Stimulated activated CD4-positive, alpha-beta T cell treated with anti-CD3 and anti-CD28 coated beads, Interleukin-12 subunit alpha, Interleukin-12 subunit beta, amount 100 ng/mL, for 24 hours (primary cell): ENCODE results near the gene CAAP1.
"Not testable (repeated sequence)": the region's sequence is repeated elsewhere in the genome, so short reads cannot be mapped to it uniquely, and the experiment has no call there.

Experiments
- DNase-seq, 2 experiments: peaks; one replicate each; pipeline ENCODE4 v3.0.0-alpha.2; 2020; ENCODE audit warnings: low read depth in 2 of 2

CAAP1 gene, protein sequence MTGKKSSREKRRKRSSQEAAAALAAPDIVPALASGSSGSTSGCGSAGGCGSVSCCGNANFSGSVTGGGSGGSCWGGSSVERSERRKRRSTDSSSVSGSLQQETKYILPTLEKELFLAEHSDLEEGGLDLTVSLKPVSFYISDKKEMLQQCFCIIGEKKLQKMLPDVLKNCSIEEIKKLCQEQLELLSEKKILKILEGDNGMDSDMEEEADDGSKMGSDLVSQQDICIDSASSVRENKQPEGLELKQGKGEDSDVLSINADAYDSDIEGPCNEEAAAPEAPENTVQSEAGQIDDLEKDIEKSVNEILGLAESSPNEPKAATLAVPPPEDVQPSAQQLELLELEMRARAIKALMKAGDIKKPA

DNA sequence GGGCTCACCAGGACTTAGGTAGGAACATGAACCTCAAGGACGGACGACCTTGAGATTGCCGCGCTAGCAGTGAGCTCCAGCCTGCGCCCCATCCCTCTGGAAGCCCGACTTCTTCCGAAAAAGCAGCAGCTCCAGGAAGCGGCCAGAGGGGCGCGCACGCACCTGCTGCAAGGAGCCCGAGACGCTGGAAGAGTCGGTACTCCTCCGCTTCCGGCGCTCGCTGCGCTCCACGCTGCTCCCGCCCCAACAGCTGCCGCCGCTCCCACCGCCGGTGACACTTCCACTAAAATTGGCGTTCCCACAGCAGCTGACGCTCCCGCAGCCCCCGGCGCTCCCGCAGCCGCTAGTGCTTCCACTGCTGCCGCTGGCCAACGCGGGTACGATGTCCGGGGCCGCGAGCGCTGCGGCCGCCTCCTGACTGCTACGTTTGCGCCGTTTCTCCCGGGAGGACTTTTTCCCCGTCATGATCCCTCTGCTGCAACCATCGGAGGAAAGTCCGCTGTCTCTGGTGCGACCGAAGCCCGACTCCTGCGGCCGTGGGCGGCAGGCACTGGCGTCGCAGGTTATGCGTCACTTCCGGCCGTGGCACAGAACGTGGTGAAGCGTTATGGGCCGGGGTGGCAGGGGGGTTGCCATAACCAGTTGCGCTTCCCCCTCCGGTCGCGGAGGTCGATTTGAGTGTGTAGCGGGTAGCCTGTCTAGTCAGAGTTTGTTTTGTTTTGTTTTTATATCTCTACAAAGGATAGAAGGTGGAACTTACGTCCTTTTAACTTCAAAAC, at the start of gene CAAP1:
TSS of gene CAAP1 (minus strand) at position 552 of the 779 bp plus-strand sequence. CDS start at position 465, 87 bp downstream.
- peak; percentile 87 to 90 for DNase-seq

DNA sequence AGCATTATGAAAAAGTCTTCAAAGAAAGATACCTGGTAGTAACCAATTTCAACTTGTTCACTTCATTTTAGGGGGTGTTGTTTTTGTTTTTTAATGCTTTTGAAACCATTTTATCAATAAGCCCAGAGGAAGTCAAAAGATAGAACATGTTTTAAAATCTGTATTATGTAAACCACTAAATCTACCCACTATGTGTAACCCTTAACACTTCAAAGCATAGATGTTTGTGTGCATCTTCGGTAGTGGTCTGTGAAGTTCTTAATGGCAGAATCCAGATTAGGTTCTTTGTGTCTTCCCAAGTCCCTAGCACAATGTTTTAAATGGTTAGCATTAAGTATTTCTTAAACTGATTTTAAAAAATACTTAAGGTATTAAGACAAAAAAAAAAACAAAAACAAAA, 48.2 kb upstream of the CAAP1 start:
- DNase-seq: no peak

DNA sequence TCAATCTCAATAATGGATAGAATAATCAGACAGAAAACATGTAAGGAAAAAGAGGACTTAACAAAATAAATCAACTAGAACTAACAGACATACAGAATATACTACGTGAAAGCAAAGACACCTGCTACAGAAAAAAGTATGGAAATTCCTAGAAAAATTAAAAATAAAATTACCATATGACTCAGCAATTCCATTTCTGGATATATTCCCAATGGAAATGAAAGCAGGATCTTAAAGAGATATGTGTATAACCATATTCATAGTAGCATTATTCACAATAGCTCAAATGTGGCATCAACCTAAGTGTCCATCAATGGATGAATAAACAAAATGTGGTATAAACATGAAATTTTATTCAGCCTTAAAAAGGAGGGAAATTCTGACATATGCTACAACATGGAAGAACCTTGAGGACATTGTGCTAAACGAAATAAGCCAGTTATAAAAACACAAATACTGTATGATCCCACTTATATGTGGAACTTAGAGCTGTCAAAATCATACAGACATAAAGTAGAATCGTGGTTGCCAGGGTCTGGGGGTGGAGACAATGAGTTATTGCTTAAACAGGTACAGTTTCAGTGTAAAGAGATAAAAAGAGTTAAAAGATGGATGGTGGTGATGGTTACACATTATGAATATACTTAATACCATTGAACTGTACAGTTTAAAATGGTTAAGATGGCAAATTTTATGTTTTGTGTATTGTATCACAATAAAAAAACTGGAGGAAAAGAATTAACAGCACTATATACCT, 47.5 kb upstream of the CAAP1 start:
- no peak for DNase-seq

DNA sequence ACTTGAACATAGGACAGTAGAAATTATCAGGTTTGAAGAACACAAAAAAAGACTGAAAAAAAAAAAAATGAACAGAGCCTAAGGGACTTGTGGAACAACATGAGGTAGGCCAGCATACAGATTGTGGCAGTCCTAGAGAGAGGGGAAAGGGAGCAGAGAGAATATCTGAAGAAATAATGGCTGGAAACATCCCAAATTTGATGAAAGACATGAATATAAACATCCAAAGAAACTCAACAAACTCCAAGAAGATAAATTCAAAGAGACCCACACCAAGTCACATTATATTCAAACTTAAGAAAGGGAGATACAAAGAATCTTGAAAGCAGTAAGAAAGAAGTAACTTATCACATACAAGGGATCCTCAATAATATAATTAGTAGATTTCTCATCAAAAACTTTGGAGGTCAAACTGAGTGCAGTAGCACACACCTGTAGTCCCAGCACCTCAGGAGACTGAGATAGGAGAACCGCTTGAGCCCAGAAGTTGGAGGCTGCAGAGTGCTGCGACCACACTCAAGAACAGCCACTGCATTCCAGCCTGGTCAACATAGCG, 45.3 kb upstream of the CAAP1 start:
- no peak for DNase-seq

DNA sequence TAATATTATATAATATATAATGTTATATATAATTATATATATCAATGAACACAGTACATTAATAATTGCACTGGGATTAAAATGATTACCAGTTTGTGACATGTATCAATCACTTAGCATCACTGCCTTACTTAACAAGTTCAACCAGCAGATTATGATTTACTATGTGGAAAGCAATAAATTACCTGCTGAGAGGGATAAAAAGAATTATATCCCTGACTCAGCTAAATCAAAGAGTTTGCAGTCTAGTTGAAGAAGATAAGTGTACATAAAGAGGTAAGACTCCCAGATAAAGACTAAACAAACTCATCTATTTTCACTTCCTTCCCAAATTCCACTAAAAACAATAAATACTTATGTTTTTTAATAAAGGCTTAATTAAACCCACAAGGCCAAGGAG, 43.2 kb upstream of the CAAP1 start:
- no peak for DNase-seq

DNA sequence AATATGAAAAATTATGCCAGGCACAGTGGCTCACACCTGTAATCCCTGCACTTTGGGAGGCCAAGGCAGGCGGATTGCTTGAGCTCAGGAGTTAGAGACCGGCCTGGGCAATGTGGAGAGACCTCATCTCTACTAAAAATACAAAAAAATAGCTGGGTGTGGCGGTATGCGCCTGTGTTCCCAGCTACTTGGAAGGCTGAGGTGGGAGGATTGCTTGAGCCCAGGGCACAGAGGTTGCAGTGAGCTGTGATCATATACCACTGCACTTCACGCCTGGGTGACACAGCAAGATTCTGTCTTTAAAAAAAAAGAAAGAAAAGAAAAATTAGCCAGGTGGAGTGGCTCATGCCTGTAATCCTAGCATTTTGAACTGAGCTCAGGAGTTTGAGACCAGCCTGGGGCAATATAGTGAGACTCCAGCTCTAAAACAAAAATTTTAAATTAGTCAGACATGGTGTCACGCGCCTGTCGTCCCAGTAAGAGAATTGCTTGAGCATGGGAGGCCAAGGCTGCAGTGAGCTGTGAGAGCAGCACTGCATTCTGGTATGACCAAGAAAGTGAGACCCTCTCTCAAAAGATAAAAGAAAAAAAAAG, 36.4 kb upstream of the CAAP1 start:
- DNase-seq: no peak

DNA sequence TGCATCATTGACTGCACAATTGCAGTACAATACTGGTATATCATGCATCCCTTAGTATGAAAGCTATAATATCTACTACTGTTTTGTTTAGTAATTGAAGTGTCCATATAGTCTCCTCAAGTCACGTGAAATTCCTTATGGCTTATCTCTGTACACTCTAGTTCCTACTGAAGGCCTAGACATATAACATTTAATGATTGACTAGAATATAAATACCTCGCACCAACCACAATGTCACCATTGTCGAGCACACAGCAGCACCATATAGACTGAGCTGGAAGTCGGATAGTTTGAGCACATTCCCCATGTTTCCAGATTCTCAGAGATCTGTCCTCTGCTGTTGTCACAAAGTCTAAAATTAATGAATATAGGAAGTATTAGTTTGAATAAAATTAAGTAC, 33.0 kb upstream of the CAAP1 start:
- DNase-seq: no peak

DNA sequence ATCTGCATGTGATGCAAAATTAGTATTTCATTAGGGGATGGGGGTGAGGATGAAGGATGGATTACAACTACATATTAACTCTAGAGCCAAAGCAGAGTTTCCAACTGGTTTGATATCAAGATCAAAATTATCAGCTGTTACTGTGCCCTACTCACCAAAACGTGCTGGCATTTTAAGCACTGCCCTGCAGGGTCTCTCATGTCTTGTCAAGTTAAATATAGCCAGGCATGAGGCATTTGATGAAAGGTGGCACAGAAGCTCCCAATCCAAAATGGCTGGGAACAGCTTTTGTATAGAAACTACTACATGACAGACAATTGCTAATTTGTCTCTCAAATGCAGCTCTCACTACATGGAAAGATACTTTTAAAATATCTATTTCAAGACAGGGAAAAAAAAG, 27.1 kb upstream of the CAAP1 start:
- no peak for DNase-seq

DNA sequence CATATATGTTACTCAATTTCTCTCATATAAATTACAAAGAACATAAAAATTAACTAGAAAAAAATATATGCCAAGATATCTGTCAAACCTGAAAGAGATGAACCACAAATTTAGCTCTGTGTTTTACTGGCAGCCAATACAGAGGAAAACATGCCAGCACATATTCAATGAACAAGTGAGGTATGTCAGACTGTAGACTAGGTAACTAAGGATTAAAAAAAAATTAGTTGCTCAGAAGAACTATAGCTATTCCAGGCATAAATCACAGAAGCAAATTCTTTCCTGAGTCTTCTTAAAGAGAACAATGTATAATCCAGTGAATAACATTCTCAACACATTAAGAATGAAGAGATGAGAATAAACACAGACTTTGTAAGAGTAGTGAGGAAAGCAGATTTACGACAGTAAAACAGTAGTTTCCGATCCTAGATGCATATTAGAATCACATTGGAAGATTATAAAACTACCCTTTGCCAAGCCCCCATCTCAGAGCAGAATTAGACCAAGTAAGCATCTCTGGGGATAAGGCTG, 20.6 kb upstream of the CAAP1 start:
- DNase-seq: no peak

DNA sequence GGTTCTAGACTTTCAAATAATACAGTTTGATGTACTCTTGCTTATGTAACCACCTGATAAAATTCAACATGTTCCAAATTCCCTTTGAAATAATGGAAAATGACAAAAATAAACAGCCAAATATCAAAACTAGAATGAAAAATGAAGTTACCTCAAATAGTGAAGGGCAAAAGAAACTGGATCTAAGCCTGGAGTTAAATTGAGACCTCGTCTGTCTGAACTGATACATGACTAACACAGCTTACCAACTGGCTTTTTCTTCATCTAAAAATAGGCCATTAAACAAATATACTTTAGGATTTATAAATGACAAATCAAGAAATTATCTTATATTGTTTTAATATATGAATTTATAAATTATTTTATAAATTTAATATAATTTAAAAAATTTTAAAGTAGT, 12.1 kb upstream of the CAAP1 start:
- DNase-seq: no peak

DNA sequence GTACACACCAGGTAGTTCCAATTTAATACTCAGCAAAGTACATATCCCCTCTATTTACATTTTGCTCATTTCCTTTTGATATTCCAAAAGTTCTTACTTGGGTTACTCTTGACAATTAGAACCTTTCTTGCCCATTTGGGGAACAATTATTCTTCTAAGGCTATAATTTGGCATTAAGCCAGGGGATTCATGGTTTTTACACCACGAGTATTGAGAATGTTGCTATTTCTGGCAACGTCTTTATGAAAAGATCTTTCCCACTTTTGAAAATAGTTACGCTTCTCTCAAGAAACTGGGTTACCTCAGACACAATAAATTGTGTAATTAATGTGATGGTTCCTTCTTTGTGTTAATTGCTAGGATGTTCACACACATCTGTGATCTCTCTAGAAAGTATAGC, 11.5 kb upstream of the CAAP1 start:
- DNase-seq: no peak

DNA sequence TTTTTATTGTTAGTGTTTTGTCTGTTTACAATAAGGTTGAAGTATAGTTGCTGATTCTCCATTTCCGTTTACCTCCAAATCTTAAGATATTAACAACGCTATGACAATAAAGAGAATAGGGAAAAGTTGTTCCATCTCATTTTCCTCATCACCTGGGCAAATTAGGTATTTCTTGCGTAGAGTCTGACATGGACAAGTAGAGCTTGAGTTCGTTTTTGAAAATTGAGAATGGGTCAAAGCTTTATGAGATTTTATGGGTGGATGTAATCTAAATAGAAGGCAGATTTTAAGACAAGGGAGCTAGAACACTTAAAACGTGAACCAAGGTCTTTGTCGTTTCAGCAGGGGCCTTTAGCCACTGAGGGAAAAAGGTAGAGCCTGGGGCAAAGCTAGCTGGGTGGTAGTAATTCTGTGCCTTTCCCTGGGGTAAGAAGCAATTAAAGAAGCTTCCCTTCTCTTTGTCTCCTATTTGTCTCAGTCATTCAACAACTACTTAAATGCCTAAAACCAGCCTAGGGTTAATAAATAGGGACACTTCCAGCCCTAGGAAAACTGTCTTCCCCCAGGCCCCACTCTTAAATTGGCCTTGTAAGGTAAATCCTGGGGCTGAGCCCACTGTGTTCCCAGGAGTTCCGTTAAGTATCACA, 551 bp upstream of the CAAP1 start:
- DNase-seq: no peak

DNA sequence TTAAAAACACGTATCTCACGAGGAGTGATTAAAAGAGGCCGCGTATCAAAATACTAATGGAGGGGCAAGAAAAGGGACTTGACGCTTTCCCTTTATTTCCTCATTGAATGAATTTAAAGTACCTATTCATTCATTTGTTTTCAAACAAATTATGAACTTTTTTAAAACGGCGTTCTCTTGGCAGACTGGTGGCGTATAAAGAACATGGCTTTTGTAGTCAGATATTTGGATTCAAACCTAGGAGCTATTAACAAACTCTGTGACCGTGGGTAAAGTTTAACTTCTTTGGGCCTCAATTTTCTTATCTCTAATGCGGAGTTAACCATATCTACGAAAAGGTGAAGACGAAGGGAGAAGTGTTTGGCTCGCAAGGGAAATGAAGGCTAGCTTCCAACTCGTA, 876 bp downstream of the CAAP1 start:
- DNase-seq: no peak

DNA sequence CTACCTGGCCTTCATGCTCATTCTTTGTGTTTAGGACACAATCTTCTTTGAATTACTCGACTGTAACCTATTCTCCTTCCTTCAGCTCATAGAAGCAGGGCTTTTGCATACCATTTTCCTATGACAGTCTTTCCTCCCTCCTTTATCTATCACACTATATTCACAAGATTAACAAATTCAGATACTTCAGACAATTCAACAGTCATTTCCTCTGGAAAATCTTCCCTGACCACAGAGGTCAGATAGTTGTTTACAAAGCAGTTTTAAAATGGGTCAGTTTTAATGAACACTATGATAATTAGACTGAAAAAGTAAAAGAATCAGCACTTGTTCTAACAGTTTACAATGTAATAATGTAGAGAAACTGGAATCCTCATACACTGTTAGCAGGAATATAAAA, 4.3 kb downstream of the CAAP1 start:
- DNase-seq: no peak

DNA sequence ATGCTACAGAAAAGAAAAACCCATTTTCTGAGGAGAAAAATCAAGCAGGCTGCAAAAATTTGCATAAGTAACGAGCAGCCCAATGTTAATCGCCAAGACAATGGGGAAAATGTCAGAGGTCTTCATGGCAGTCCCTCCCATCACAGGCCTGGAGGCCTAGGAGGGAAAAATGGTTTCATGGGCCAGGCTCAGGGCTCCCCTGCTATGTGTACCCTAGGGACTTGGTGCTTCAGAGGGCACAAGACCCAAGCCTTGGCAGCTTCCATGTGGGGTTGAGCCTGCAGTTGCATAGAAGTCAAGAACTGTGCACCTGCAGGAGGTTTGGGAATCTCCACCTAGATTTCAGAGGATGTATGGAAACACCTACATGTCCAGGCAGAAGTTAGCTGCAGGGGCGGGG, 10.4 kb downstream of the CAAP1 start:
- DNase-seq: no peak

DNA sequence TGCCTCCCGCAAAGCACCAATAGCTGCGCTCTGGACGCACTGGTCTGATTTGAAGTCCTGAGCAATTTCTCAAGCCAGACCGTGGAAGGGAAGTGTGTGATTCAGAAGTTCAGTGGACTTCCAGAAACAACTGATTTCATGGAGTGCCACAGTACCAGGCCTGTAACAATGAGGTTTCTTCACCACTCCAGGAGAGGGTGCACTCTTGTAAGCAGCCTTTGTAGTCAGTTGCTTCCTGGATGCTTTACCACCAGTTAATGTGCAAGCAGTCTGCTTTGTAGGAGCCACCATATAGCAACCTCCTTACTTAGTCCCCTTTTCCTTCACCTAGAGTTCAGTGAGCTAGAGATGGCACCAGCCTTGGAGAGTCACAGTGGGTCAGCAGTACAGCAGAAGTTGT, 12.3 kb downstream of the CAAP1 start:
- no peak for DNase-seq

DNA sequence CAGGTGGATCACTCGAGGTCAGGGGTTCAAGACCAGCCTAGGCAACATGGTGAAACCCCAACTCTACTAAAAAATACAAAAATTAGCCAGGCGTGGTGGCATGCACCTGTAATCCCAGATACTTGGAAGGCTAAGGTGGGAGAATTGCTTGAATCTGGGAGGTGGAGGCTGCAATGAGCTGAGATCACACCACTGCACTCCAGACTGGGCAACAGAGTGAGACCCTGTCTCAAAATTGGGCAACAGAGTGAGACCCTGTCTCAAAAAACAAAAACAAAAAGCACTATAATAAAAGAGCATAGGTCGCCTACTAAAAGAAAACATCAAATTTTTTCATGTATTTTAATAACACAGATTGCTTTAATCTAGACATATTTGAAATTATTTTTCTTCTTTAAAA, 17.4 kb downstream of the CAAP1 start:
- DNase-seq: not testable (repeated sequence)

DNA sequence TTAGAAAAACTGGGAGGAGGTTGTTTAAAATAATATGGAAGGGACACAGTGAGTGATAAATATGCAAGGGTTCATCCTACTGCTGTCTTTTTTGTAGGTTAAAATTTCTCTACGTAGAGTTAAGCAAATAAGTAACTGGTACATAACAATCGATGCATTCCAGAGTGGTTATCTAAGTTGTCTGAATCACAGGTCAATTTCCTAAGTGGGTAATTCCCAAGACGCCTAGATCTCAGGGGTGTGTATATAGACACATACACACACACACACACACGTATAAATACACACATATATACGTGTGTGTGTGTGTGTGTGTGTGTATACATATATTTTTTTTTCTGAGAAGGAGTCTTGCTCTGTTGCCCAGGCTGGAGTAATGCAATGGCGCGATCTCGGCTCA, 22.3 kb downstream of the CAAP1 start:
- DNase-seq: no peak

DNA sequence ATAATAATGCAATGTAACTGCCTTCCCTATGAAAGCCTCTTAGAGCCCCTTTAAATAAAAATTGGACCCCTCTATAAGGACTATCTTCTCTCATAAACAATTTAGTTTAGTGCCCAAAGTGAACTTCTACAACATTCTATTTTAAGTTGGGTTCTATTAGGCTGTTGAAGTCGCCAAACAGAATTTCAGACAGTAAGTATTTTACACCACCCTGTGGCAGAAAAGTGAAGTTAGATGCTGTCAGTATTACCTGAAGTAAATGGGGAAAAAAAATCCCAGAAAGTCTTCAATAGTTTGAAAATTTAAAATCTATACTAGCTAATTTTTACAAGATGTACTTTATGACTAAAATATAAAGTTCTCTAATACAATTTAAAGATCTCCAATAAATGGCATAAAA, 29.5 kb downstream of the CAAP1 start:
- DNase-seq: no peak

DNA sequence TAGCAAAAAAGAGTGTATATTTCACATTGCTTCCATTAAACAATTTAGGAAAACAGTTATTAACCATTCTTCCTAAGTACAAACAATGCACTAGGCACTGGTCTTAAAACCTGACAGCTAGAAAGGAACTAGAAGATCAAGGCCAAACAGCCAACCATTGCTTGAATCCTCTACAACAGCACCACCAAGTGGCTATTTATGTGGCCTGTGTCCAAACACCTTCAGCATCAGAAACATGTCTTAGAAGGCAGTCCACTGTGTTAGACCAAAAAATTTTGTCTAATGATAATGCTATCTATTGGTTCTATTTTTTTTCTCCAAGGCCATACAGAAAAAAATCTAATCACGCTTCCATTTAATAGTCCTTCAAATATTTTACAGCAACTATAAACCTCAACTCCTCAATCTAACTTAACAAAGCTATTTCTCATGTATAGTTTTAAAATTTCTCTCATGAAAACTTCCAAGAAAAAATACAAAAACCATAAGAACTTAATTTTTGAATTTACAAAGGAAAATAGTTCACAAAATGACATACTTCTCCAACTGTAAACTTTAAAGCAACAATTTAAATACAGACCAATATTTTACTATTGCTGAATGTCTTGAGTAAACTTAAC, 36.1 kb downstream of the CAAP1 start:
- no peak for DNase-seq

DNA sequence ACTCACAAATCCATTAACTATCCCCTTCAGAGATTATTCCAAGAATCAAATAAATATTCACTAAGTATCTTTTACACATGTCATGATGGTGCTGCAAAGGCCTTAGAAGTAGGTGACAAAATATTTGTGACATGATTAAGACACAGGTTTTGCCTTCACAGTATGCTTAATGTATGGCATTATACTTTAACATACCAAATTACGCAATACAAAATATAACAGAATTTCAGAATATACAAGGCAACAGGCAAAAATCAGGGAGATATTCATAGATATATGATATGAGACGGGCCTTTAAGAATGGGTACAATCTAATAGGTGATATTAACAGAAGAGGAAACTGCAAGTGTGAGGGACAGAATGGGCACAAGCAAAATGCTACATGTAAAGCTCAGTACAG, 41.6 kb downstream of the CAAP1 start:
- DNase-seq: no peak
